SH-SY5Y (cell line): ENCODE results near the gene NLRP7.

Source experiments
- GATA2 ChIP-seq: IDR thresholded peaks from 2 replicates; pipeline ENCODE4 v1.6.1; 2011; ENCODE audit warnings: mild to moderate bottlenecking, low read depth, low read length
- GATA3 ChIP-seq: IDR thresholded peaks from 2 replicates; pipeline ENCODE4 v1.6.1; 2011; ENCODE audit warnings: low read depth, mild to moderate bottlenecking, low read length, moderate library complexity

Gene NLRP7

GRCh38 chr19:54947381-54947780 lies at the start of gene NLRP7:
Gene NLRP7 (minus strand): TSS chr19:54947530.
- TF ChIP-seq GATA2 (no peak), GATA3 (no peak)

- no peak for TF ChIP-seq GATA2
- no peak for TF ChIP-seq GATA3
These were observed 48.2 kb upstream of the NLRP7 start for GRCh38 chr19:54995561-54995960.

GRCh38 chr19:54969647-54970046 lies 22.3 kb upstream of the NLRP7 start:
- TF ChIP-seq GATA3 (no peak), GATA2 (no peak)

GRCh38 chr19:54967611-54968010 lies 20.3 kb upstream of the NLRP7 start:
- TF ChIP-seq GATA2 = no peak
- TF ChIP-seq GATA3 = no peak

GRCh38 chr19:54959840-54960239 lies 12.5 kb upstream of the NLRP7 start:
- no peak for TF ChIP-seq GATA3
- no peak for TF ChIP-seq GATA2

- no peak for TF ChIP-seq GATA2
These were observed 8.0 kb upstream of the NLRP7 start for GRCh38 chr19:54955376-54955775.

GRCh38 chr19:54952591-54953344 lies 5.4 kb upstream of the NLRP7 start:
- no peak for TF ChIP-seq GATA2
- no peak for TF ChIP-seq GATA3

GRCh38 chr19:54949412-54949811 lies 2.1 kb upstream of the NLRP7 start:
- TF ChIP-seq GATA2 (no peak), GATA3 (no peak)

- TF ChIP-seq GATA3 (no peak), GATA2 (no peak)
These were observed 8.4 kb downstream of the NLRP7 start for GRCh38 chr19:54938906-54939305.

GRCh38 chr19:54937926-54938325 lies 9.4 kb downstream of the NLRP7 start:
- TF ChIP-seq GATA3 (no peak), GATA2 (no peak)

GRCh38 chr19:54928299-54928698 lies 19.0 kb downstream of the NLRP7 start:
- no peak for TF ChIP-seq GATA2
- no peak for TF ChIP-seq GATA3

GRCh38 chr19:54923276-54923675 lies 24.1 kb downstream of the NLRP7 start:
- no peak for TF ChIP-seq GATA2
- no peak for TF ChIP-seq GATA3

- TF ChIP-seq GATA2 = no peak
- TF ChIP-seq GATA3 = no peak
These were observed 26.2 kb downstream of the NLRP7 start for GRCh38 chr19:54921082-54921481.

GRCh38 chr19:54918499-54918898 lies 28.8 kb downstream of the NLRP7 start:
- TF ChIP-seq GATA3 (no peak), GATA2 (no peak)

- TF ChIP-seq GATA2 (no peak), GATA3 (no peak)
These were observed 30.5 kb downstream of the NLRP7 start for GRCh38 chr19:54916822-54917221.

GRCh38 chr19:54906819-54907218 lies 40.5 kb downstream of the NLRP7 start:
- TF ChIP-seq GATA3 (no peak), GATA2 (no peak)
